HPDE6-E6E7 (cell line): Measurements from ENCODE around the gene BARX2.
A peak's percentile ranks its signal among the peaks of the same experiment; 100 is the strongest.
"Not testable (repeated sequence)": the region's sequence is repeated elsewhere in the genome, so short reads cannot be mapped to it uniquely, and the experiment has no call there.

Experiments
- DNase-seq: peaks from one replicate; pipeline ENCODE4 v3.0.0; 2011; ENCODE audit warnings: missing footprints; ENCODE audit errors: extremely low spot score

The BARX2 gene

GRCh38 chr11:129375751-129376657, at the start of gene BARX2:
TSS of gene BARX2 (plus strand) at chr11:129375848. CDS start at chr11:129376036, 188 bp downstream.
- no peak for DNase-seq

- DNase-seq, result no peak
These were observed 48.7 kb upstream of the BARX2 start for GRCh38 chr11:129326921-129327320.

- not testable (repeated sequence) for DNase-seq
These were observed 47.9 kb upstream of the BARX2 start for GRCh38 chr11:129327708-129328107.

GRCh38 chr11:129328756-129329155, 46.9 kb upstream of the BARX2 start:
- DNase-seq, result no peak

GRCh38 chr11:129331217-129331616, 44.4 kb upstream of the BARX2 start:
- no peak for DNase-seq

- DNase-seq, result peak; percentile 77
These were observed 43.8 kb upstream of the BARX2 start for GRCh38 chr11:129331871-129332274.

GRCh38 chr11:129333873-129334272, 41.8 kb upstream of the BARX2 start:
- DNase-seq, result no peak

GRCh38 chr11:129344301-129344940, 31.2 kb upstream of the BARX2 start:
- not testable (repeated sequence) for DNase-seq

GRCh38 chr11:129346916-129347315, 28.7 kb upstream of the BARX2 start:
- DNase-seq, result no peak

GRCh38 chr11:129348813-129349212, 26.8 kb upstream of the BARX2 start:
- DNase-seq, result no peak

- DNase-seq, result no peak
These were observed 23.0 kb upstream of the BARX2 start for GRCh38 chr11:129352676-129353075.

- DNase-seq, result no peak
These were observed 21.0 kb upstream of the BARX2 start for GRCh38 chr11:129354691-129355090.

- DNase-seq, result no peak
These were observed 15.9 kb upstream of the BARX2 start for GRCh38 chr11:129359748-129360147.

GRCh38 chr11:129364143-129364654, 11.4 kb upstream of the BARX2 start:
- DNase-seq, result peak; percentile 73

- no peak for DNase-seq
These were observed 9.8 kb upstream of the BARX2 start for GRCh38 chr11:129365816-129366215.

- DNase-seq, result no peak
These were observed 8.7 kb upstream of the BARX2 start for GRCh38 chr11:129366737-129367597.

- no peak for DNase-seq
These were observed 6.6 kb upstream of the BARX2 start for GRCh38 chr11:129368889-129369672.

- no peak for DNase-seq
These were observed 4.9 kb upstream of the BARX2 start for GRCh38 chr11:129370715-129371114.

- DNase-seq, result no peak
These were observed 2.8 kb upstream of the BARX2 start for GRCh38 chr11:129372609-129373488.

- no peak for DNase-seq
These were observed 2.1 kb upstream of the BARX2 start for GRCh38 chr11:129373489-129373953.
